IPS-NIHi7 (cell line): Measurements from ENCODE around the gene PRPF40B.

Experiments
- DNase-seq: peaks from one replicate; pipeline ENCODE4 v3.0.0; 2012; ENCODE audit warnings: mixed read lengths; ENCODE audit errors: extremely low spot score

The PRPF40B gene

GRCh38 chr12:49684310-49684854 is 61.0 kb downstream of the PRPF40B start:
- DNase-seq = no peak

- DNase-seq = peak; percentile 62
Measured at GRCh38 chr12:49687941-49688340, 64.6 kb downstream of the PRPF40B start.

GRCh38 chr12:49689237-49689636 is 65.9 kb downstream of the PRPF40B start:
- no peak for DNase-seq

GRCh38 chr12:49689785-49690184 is 66.4 kb downstream of the PRPF40B start:
- no peak for DNase-seq

GRCh38 chr12:49692851-49693250 is 69.5 kb downstream of the PRPF40B start:
- no peak for DNase-seq

- DNase-seq = no peak
Measured at GRCh38 chr12:49693931-49694444, 70.6 kb downstream of the PRPF40B start.
